ENCODE results near the gene KRCC1. TPM values are rescaled to one million over a fixed set of nuclear protein-coding genes. Genes with fewer than 3 reads are reported as not detected.
"Not testable (repeated sequence)": the region's sequence is repeated elsewhere in the genome, so short reads cannot be mapped to it uniquely, and the experiment has no call there.

KRCC1 gene
- total and polyA plus RNA-seq, 11 donors, result 18.7 to 25.1 (median 21.1) TPM

- ATAC-seq, result no peak
- intact Hi-C loops (cut with DNase I), result no loop called here
- TF ChIP-seq CTCF (IDR thresholded peaks at IDR 0.05) (no peak), POLR2A (IDR thresholded peaks at IDR 0.05) (no peak)
- H3K36me3 ChIP-seq, result peaks cover 0 to 11% (median 0%) of the 10 kb centered on the region in 9 donors
- no peaks in the 10 kb centered on the region for H3K27me3 ChIP-seq
- H3K4me1 ChIP-seq, result peaks cover 6 to 47% (median 35%) of the 10 kb centered on the region in 12 donors
- no peak overlapping the region for H3K27ac ChIP-seq
- DNase-seq, result no peak
- no peak overlapping the region for H3K4me3 ChIP-seq
- 55 to 71% (median 65%) methylated on average over 2 of the region's 2 CpGs for WGBS, 4 donors
- no peaks in the 10 kb centered on the region for H3K9me3 ChIP-seq
Observed at GRCh38 chr2:88051792-88052191, 3.8 kb downstream of the KRCC1 start.

GRCh38 chr2:88049622-88050021 is 6.0 kb downstream of the KRCC1 start:
- DNase-seq (no peak), ATAC-seq (no peak)
- no peak overlapping the region for H3K4me3 ChIP-seq
- TF ChIP-seq CTCF (IDR thresholded peaks at IDR 0.05) (no peak), POLR2A (IDR thresholded peaks at IDR 0.05) (no peak)
- 79 to 94% (median 89%) methylated on average over 1 of the region's 1 CpG for WGBS, 4 donors
- H3K36me3 ChIP-seq, result peaks cover 0 to 11% (median 0%) of the 10 kb centered on the region in 9 donors
- no peaks in the 10 kb centered on the region for H3K27me3 ChIP-seq
- H3K27ac ChIP-seq, result no peak overlapping the region
- intact Hi-C loops (cut with DNase I), result no loop called here
- H3K9me3 ChIP-seq, result no peaks in the 10 kb centered on the region
- H3K4me1 ChIP-seq, result peaks cover 6 to 40% (median 29%) of the 10 kb centered on the region in 12 donors

- DNase-seq, result no peak
Observed at GRCh38 chr2:88048541-88048940, 7.0 kb downstream of the KRCC1 start.

GRCh38 chr2:88045561-88045960 is 10.0 kb downstream of the KRCC1 start:
- H3K9me3 ChIP-seq; DNase-seq; H3K27me3 ChIP-seq; ATAC-seq; H3K4me3 ChIP-seq; H3K27ac ChIP-seq; intact Hi-C loops (cut with DNase I): not testable (repeated sequence)
- H3K4me1 ChIP-seq, result peaks cover 0 to 26% (median 11%) of the 10 kb centered on the region in 12 donors
- 95 to 99% (median 98%) methylated on average over 6 of the region's 6 CpGs for WGBS, 4 donors
- H3K36me3 ChIP-seq, result peaks cover 0 to 15% (median 2%) of the 10 kb centered on the region in 9 donors

More at GRCh38 chr2:88048541-88048940, 7.0 kb downstream of the KRCC1 start:
- WGBS, 4 donors, result 87 to 90% (median 89%) methylated on average over 3 of the region's 3 CpGs
- no peak for ATAC-seq
- intact Hi-C loops (cut with DNase I), result no loop called here
- TF ChIP-seq CTCF (IDR thresholded peaks at IDR 0.05), result no peak
- no peak for TF ChIP-seq POLR2A (IDR thresholded peaks at IDR 0.05)
- peaks cover 0 to 15% (median 2%) of the 10 kb centered on the region in 9 donors for H3K36me3 ChIP-seq
- peaks cover 0 to 37% (median 22%) of the 10 kb centered on the region in 12 donors for H3K4me1 ChIP-seq
- H3K9me3 ChIP-seq, result no peaks in the 10 kb centered on the region
- no peak overlapping the region for H3K27ac ChIP-seq
- H3K27me3 ChIP-seq, result no peaks in the 10 kb centered on the region
- no peak overlapping the region for H3K4me3 ChIP-seq

GRCh38 chr2:88042476-88042875 is 13.1 kb downstream of the KRCC1 start:
- WGBS, 4 donors, result 92 to 98% (median 97%) methylated on average over 5 of the region's 5 CpGs
- Histone ChIP-seq H3K9me3 (no peaks in the 10 kb centered on the region), H3K4me1 (peaks cover 0 to 31% (median 15%) of the 10 kb centered on the region in 12 donors), H3K4me3 (no peak overlapping the region), H3K36me3 (peaks cover 0 to 11% (median 0%) of the 10 kb centered on the region in 9 donors), H3K27ac (no peak overlapping the region), H3K27me3 (no peaks in the 10 kb centered on the region)
- no peak for TF ChIP-seq POLR2A (IDR thresholded peaks at IDR 0.05)
- TF ChIP-seq CTCF (IDR thresholded peaks at IDR 0.05), result no peak
- intact Hi-C loops (cut with DNase I), result no loop called here
- ATAC-seq, result no peak
- no peak for DNase-seq

All from heart left ventricle (tissue), 16 donors.